Fibroblast of lung (primary cell): ENCODE results near the gene NUP58. TPM values are rescaled to one million over a fixed set of nuclear protein-coding genes. Genes with fewer than 3 reads are reported as not detected.

Experiments
- DNase-seq, 2 donors: peaks; one replicate each; pipeline versions ENCODE4 v3.0.0 to v3.0.0-alpha.2; 2010; ENCODE audit warnings: low read depth in 2 of 2
- H2AFZ ChIP-seq: 2 replicates; pipeline ENCODE4 v1.5.1; 2012; ENCODE audit warnings: low read length, control low read depth, inconsistent platforms
- H3K27ac ChIP-seq: 2 replicates; pipeline ENCODE4 v1.5.1; 2011; ENCODE audit warnings: low read length, control low read depth; ENCODE audit not compliant: insufficient read depth
- H3K27me3 ChIP-seq: 2 replicates; pipeline ENCODE4 v1.5.1; 2011; ENCODE audit warnings: mild to moderate bottlenecking, low read length; ENCODE audit not compliant: control insufficient read depth, insufficient read depth
- H3K36me3 ChIP-seq: 2 replicates; pipeline ENCODE4 v1.5.1; 2011; ENCODE audit warnings: low read length; ENCODE audit not compliant: control insufficient read depth, insufficient read depth
- H3K4me1 ChIP-seq: 2 replicates; pipeline ENCODE4 v1.5.1; 2011; ENCODE audit warnings: low read length; ENCODE audit not compliant: control insufficient read depth, insufficient read depth; ENCODE audit errors: extremely low read depth
- H3K4me2 ChIP-seq: 2 replicates; pipeline ENCODE4 v1.5.1; 2011; ENCODE audit warnings: low read length, control low read depth; ENCODE audit not compliant: insufficient read depth; ENCODE audit errors: extremely low read depth
- H3K4me3 ChIP-seq, 4 experiments: fragments of 200-600 bp in 1 of 4; sonication (generic) in 1 of 4; replicated peaks in 1 of 4; 2 replicates each; pipeline ENCODE4 v1.5.1; 2011 to 2016; ENCODE audit warnings: low read length in 4 of 4, low read depth in 3 of 4, mild to moderate bottlenecking in 3 of 4, control low read depth in 2 of 4, inconsistent platforms in 1 of 4, mixed read lengths in 1 of 4; ENCODE audit not compliant: insufficient read depth in 1 of 4; ENCODE audit errors: control extremely low read depth in 1 of 4
- H3K79me2 ChIP-seq: 2 replicates; pipeline ENCODE4 v1.5.1; 2012; ENCODE audit warnings: mild to moderate bottlenecking, low read length, inconsistent platforms; ENCODE audit not compliant: control insufficient read depth, insufficient read depth
- H3K9ac ChIP-seq: 2 replicates; pipeline ENCODE4 v1.5.1; 2011; ENCODE audit warnings: mild to moderate bottlenecking, low read length, control low read depth; ENCODE audit not compliant: insufficient read depth
- H3K9me3 ChIP-seq: 2 replicates; pipeline ENCODE4 v1.5.1; 2012; ENCODE audit warnings: low read depth, low read length; ENCODE audit not compliant: control insufficient read depth, insufficient read depth
- H4K20me1 ChIP-seq: 2 replicates; pipeline ENCODE4 v1.5.1; 2011; ENCODE audit warnings: low read length; ENCODE audit not compliant: control insufficient read depth, insufficient read depth; ENCODE audit errors: extremely low read depth
- EZH2 ChIP-seq: IDR thresholded peaks from 2 replicates; pipeline ENCODE4 v1.5.1; 2012; ENCODE audit warnings: low read length, control low read depth, mild to moderate bottlenecking; ENCODE audit errors: missing control alignments
- polyA minus RNA-seq: library from RNA; depleted of rRNA, polyadenylated mRNA; stranded (reverse); fragments of >200 nt; gene quantifications from 2 replicates; pipeline ENCODE4 v1.2.3, GENCODE V29; 2011; ENCODE audit warnings: low replicate concordance
- polyA plus RNA-seq, 2 donors: library from polyadenylated mRNA; depleted of rRNA in 1 of 2; stranded (reverse) in 1 of 2; unstranded in 1 of 2; fragments of >200 nt; gene quantifications; 2 replicates each; pipeline ENCODE4 v1.2.1, GENCODE V29; 2011 to 2012; ENCODE audit warnings: missing spikeins in 1 of 2
- total RNA-seq: library from RNA; depleted of rRNA; stranded (reverse); fragments of >200 nt; gene quantifications from 2 replicates; pipeline ENCODE4 v1.2.1, GENCODE V29; 2014
- TF ChIP-seq, protein P1 (sequence below), 2 donors: IDR thresholded peaks in 1 of 2; conservative IDR thresholded peaks in 1 of 2; 1 replicate in 1 of 2; 2 replicates in 1 of 2; pipeline ENCODE4 v1.5.1; 2011 to 2012; ENCODE audit warnings: low read length in 2 of 2, control low read depth in 1 of 2, inconsistent platforms in 1 of 2, low read depth in 1 of 2, mild to moderate bottlenecking in 1 of 2

Gene NUP58, protein sequence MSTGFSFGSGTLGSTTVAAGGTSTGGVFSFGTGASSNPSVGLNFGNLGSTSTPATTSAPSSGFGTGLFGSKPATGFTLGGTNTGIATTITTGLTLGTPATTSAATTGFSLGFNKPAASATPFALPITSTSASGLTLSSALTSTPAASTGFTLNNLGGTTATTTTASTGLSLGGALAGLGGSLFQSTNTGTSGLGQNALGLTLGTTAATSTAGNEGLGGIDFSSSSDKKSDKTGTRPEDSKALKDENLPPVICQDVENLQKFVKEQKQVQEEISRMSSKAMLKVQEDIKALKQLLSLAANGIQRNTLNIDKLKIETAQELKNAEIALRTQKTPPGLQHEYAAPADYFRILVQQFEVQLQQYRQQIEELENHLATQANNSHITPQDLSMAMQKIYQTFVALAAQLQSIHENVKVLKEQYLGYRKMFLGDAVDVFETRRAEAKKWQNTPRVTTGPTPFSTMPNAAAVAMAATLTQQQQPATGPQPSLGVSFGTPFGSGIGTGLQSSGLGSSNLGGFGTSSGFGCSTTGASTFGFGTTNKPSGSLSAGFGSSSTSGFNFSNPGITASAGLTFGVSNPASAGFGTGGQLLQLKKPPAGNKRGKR
- 46.5 and 57.6 TPM in 2 replicates for total RNA-seq
- 39.3 and 39.4 TPM in 2 replicates for polyA plus RNA-seq
- 17.2 and 19.3 TPM in 2 replicates for polyA plus RNA-seq (2012)
- 10.6 and 36.4 TPM in 2 replicates for polyA minus RNA-seq

DNA sequence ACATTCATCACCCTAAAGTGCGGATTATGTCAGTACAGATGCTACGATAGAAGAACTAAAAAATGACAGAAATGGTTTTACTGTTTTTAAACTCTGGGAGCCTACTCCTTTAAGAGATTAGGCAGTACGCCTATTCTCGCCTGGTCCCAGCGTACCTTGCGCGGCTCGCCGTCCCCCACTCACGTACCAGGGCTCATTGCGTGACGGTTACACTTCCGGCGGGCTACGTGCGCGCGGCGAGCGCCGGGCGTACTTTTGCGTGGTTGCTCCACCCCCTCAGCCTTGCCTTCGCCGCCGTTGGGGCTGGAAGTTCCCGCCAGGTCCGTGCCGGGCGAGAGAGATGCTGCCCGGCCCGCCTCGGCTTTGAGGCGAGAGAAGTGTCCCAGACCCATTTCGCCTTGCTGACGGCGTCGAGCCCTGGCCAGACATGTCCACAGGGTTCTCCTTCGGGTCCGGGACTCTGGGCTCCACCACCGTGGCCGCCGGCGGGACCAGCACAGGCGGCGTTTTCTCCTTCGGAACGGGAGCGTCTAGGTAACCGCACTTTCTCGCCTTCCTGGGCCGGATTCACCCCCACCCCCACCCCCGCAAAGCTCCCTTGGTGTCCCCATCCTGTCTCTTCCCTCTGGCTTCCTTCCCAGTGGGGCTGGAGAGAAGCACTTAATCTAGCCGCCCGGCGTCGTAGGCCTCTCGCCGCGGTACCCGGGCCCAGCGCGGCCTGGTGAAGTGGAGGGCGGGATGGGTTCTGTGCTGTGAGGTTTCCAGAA lies at the start of gene NUP58:
NUP58 (plus strand) TSS at position 279 of the 767 bp plus-strand sequence; CDS start at position 428, 149 bp downstream.
- Histone ChIP-seq H3K4me2 (peak within 1 kb of the TSS; percentile 91), H3K27ac (peak within 1 kb of the TSS; percentile 98), H3K9me3 (no peaks in the 10 kb centered on the region), H3K36me3 (peaks cover 2% of the 10 kb centered on the region), H3K27me3 (no peaks in the 10 kb centered on the region), H3K9ac (peak within 1 kb of the TSS; percentile 95), H3K79me2 (peaks cover 48% of the 10 kb centered on the region), H2AFZ (peak within 1 kb of the TSS; percentile 85), H3K4me3 (peak within 1 kb of the TSS; percentile 68 to 95 (median 86)), H4K20me1 (no peaks in the 10 kb centered on the region), H3K4me1 (no peaks in the 10 kb centered on the region)
- DNase-seq = peak; percentile 94 to 95
- TF ChIP-seq, protein P1, sequence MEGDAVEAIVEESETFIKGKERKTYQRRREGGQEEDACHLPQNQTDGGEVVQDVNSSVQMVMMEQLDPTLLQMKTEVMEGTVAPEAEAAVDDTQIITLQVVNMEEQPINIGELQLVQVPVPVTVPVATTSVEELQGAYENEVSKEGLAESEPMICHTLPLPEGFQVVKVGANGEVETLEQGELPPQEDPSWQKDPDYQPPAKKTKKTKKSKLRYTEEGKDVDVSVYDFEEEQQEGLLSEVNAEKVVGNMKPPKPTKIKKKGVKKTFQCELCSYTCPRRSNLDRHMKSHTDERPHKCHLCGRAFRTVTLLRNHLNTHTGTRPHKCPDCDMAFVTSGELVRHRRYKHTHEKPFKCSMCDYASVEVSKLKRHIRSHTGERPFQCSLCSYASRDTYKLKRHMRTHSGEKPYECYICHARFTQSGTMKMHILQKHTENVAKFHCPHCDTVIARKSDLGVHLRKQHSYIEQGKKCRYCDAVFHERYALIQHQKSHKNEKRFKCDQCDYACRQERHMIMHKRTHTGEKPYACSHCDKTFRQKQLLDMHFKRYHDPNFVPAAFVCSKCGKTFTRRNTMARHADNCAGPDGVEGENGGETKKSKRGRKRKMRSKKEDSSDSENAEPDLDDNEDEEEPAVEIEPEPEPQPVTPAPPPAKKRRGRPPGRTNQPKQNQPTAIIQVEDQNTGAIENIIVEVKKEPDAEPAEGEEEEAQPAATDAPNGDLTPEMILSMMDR (conservative IDR thresholded peaks at IDR 0.05 in 1 of 2, IDR thresholded peaks at IDR 0.05 in 1 of 2; ENCODE audit: low read depth in 1 of 2, low read length in 2 of 2) = no peak
- TF ChIP-seq EZH2 = no peak

DNA sequence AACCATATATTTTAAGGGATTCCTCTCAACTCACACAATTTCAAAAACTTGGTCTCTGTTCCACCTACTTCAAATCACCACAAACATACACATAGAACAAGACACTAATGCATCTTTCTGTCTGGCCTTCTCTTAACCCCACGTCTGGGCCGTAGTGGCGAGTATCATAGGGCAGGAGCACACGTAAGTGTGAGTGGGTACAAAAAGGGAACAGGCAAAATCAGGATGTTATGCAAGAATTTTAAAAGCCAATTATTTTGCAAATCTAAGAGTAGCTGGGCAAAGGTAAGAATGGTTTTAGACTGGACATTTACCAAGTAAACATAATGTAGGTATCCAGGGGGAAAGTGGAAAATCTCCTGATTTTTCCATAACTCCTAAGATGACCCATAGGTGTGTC lies 49.2 kb upstream of the NUP58 start:
- Histone ChIP-seq H3K27me3 (no peaks in the 10 kb centered on the region), H3K4me3 (no peak overlapping the region), H2AFZ (no peak overlapping the region), H3K79me2 (no peaks in the 10 kb centered on the region), H3K4me2 (no peak overlapping the region), H3K9ac (no peak overlapping the region), H3K9me3 (no peaks in the 10 kb centered on the region), H3K36me3 (no peaks in the 10 kb centered on the region), H3K4me1 (no peaks in the 10 kb centered on the region), H3K27ac (no peak overlapping the region), H4K20me1 (no peaks in the 10 kb centered on the region)
- TF ChIP-seq, protein P1 (conservative IDR thresholded peaks at IDR 0.05 in 1 of 2, IDR thresholded peaks at IDR 0.05 in 1 of 2; ENCODE audit: low read depth in 1 of 2, low read length in 2 of 2) = no peak
- no peak for TF ChIP-seq EZH2
- no peak for DNase-seq

DNA sequence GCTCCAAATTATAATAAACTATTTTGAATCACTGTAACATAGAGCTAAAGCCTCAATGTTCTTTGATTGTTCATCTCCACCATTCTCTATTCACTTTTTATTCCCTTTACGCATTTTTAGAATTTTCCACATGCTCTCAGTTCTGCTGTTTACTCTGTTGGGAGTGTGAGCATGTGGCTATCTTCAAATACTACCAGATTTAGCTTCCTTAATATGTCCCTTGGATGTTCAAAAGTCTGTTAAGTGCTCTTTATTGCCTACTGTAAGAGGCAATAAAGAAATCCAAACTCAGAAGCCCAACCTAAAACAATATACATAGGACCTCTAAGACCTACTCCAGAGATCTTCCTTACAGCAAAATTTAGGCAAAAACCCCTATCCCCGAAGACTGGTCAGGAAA lies 48.7 kb upstream of the NUP58 start:
- Histone ChIP-seq H3K4me2 (no peak overlapping the region), H3K4me3 (no peak overlapping the region), H3K27ac (no peak overlapping the region), H3K4me1 (no peaks in the 10 kb centered on the region), H3K79me2 (no peaks in the 10 kb centered on the region), H3K9me3 (no peaks in the 10 kb centered on the region), H3K27me3 (no peaks in the 10 kb centered on the region), H4K20me1 (no peaks in the 10 kb centered on the region), H3K9ac (no peak overlapping the region), H2AFZ (no peak overlapping the region), H3K36me3 (no peaks in the 10 kb centered on the region)
- no peak for DNase-seq
- TF ChIP-seq, protein P1 (conservative IDR thresholded peaks at IDR 0.05 in 1 of 2, IDR thresholded peaks at IDR 0.05 in 1 of 2; ENCODE audit: low read depth in 1 of 2, low read length in 2 of 2) = no peak
- TF ChIP-seq EZH2 = no peak
